Measurements from ENCODE around the gene TRIM22.

Gene TRIM22

GRCh38 chr11:5749836-5750235, 60.2 kb downstream of the TRIM22 start:
- no peak for DNase-seq

GRCh38 chr11:5753943-5754342, 64.4 kb downstream of the TRIM22 start, which contains the start of gene OR52N4:
OR52N4 (plus strand) TSS chr11:5754243; CDS start chr11:5754741, 498 bp downstream.
- DNase-seq = no peak

Data from stimulated activated naive CD4-positive, alpha-beta T cell treated with Interleukin-2 at 50 U/mL for 16 hours (primary cell).